GM10248 (cell line): Measurements from ENCODE around the gene PHF3.

Source experiments
- CTCF ChIA-PET: fragments of 300-600 bp; sonication (Branson Sonifier 250); formaldehyde crosslinking; extraction: SDS; loops from one replicate; lab custom pipeline; 2021; ENCODE audit warnings: antibody characterized with exemption; lab: Yijun Ruan, JAX
- POLR2A ChIA-PET: fragments of 350-650 bp; sonication (Branson Sonifier 250); formaldehyde crosslinking; extraction: SDS; loops from one replicate; lab custom pipeline; 2020; ENCODE audit warnings: antibody characterized with exemption; lab: Yijun Ruan, JAX
- DNase-seq: peaks from one replicate; pipeline ENCODE4 v3.0.0; 2012; ENCODE audit errors: extremely low spot score
- CTCF ChIP-seq: IDR thresholded peaks from 2 replicates; pipeline ENCODE4 v1.5.1; 2012; ENCODE audit warnings: mild to moderate bottlenecking, low read depth; ENCODE audit errors: extremely low read depth, missing control alignments, control extremely low read depth

PHF3 gene

GRCh38 chr6:63757826-63758225 lies 122.2 kb downstream of the PHF3 start:
- TF ChIP-seq CTCF, result no peak
- DNase-seq, result no peak
- ChIA-PET CTCF (interaction anchor here (1.3 kb wide), 1 partner anchor 159 kb away, joined by 4 read pairs; no protein-coding TSS in a partner anchor), POLR2A (no interaction called here)

- no peak for TF ChIP-seq CTCF
- ChIA-PET POLR2A (no interaction called here), CTCF (interaction anchor here (1.3 to 7.4 kb wide), 2 partner anchors 160 to 185 kb away, joined by 3 to 120 read pairs; no protein-coding TSS in a partner anchor)
- DNase-seq, result no peak
Observed at GRCh38 chr6:63759605-63760105, 124.1 kb downstream of the PHF3 start.

GRCh38 chr6:63760199-63760598 lies 124.6 kb downstream of the PHF3 start:
- DNase-seq, result no peak
- POLR2A ChIA-PET, result no interaction called here
- CTCF ChIA-PET, result interaction anchor here (1.3 to 7.4 kb wide), 3 partner anchors 80 to 186 kb away, joined by 3 to 120 read pairs (median 4); no protein-coding TSS in a partner anchor
- TF ChIP-seq CTCF, result no peak

GRCh38 chr6:63764318-63764916 lies 128.8 kb downstream of the PHF3 start:
- CTCF ChIA-PET, result interaction anchor here (0.7 to 7.4 kb wide), 28 partner anchors 9 to 459 kb away, joined by 3 to 120 read pairs (median 3); partner anchors contain the start of gene PHF3
- no peak for DNase-seq
- peak; percentile 48 for TF ChIP-seq CTCF
- POLR2A ChIA-PET, result no interaction called here
